Activated CD8-positive, alpha-beta T cell treated with anti-CD3 and anti-CD28 coated beads, Interleukin-2, amount 10 ng/mL, durations not matched to agents 7 days and 5 days (primary cell): ENCODE results near the gene PLD4. TPM values are rescaled to one million over a fixed set of nuclear protein-coding genes. Genes with fewer than 3 reads are reported as not detected.

ENCODE experiments used
- ATAC-seq: fragments of 150-1000 bp; cut with Tn5 transposase; one replicate; pipeline ENCODE4 v1.10.0; 2021; ENCODE audit warnings: moderate library complexity
- CTCF ChIA-PET: fragments of 350-600 bp; sonication (Branson Sonifier 250); formaldehyde crosslinking; loops from one replicate; lab custom pipeline; 2021; ENCODE audit warnings: antibody characterized with exemption; lab: Charles Lee
- POLR2A ChIA-PET: fragments of 350-600 bp; sonication (Branson Sonifier 250); formaldehyde crosslinking; loops from one replicate; lab custom pipeline; 2021; ENCODE audit warnings: antibody characterized with exemption; lab: Charles Lee
- DNase-seq: peaks from one replicate; pipeline ENCODE4 v3.0.0-alpha.2; 2020
- H3K27ac Mint-ChIP-seq: one replicate; pipeline ENCODE4 v1.8.0; 2021; ENCODE audit warnings: mild to moderate bottlenecking, mixed read lengths
- H3K27me3 Mint-ChIP-seq: one replicate; pipeline ENCODE4 v1.8.0; 2021; ENCODE audit warnings: low read depth, mixed read lengths
- H3K36me3 Mint-ChIP-seq: one replicate; pipeline ENCODE4 v1.8.0; 2021; ENCODE audit warnings: low read depth, mixed read lengths
- H3K4me1 Mint-ChIP-seq: one replicate; pipeline ENCODE4 v1.8.0; 2021; ENCODE audit warnings: low read depth, mixed read lengths
- H3K4me3 Mint-ChIP-seq: one replicate; pipeline ENCODE4 v1.8.0; 2021; ENCODE audit warnings: mild to moderate bottlenecking, mixed read lengths
- H3K9me3 Mint-ChIP-seq: one replicate; pipeline ENCODE4 v1.8.0; 2022; ENCODE audit warnings: mixed read lengths; ENCODE audit not compliant: insufficient read depth
- total RNA-seq, 2 experiments: library from RNA; stranded (reverse); gene quantifications; one replicate each; pipeline ENCODE4 v1.2.3, GENCODE V29; 2021

Gene PLD4
- total RNA-seq, 2 experiments from 2014 or later = not detected

DNA sequence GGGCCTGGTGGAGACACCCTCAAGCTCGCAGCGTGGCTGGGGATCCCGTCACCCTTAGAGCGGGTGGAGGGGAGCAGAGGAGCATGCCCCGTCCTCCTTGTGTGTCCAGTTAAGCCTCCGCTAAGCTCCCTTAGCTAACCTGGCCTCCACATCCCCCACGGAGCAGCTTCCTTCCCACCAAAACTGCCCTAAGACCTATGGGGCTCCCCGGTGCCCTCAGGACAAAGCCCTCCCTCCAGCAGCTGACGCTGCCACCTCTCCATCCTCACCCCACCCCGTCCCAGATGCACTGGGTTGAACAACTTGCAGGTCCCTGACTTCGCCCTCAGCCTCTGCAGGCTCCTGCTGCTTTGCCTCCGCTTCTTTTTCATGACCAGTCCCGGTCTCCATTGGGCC, 49.5 kb downstream of the PLD4 start:
- ChIA-PET CTCF (interaction anchor here (1.5 to 6.1 kb wide), 2 partner anchors 10 to 70 kb away, joined by 8 to 63 read pairs; no protein-coding TSS in a partner anchor), POLR2A (interaction anchor here (0.6 kb wide), 1 partner anchor 108 kb away, joined by 3 read pairs; no protein-coding TSS in a partner anchor)
- peaks cover 21% of the 10 kb centered on the region for H3K27me3 Mint-ChIP-seq
- no peaks in the 10 kb centered on the region for H3K36me3 Mint-ChIP-seq
- ATAC-seq = no peak
- no peak overlapping the region for H3K27ac Mint-ChIP-seq
- H3K4me1 Mint-ChIP-seq = peaks cover 10% of the 10 kb centered on the region
- no peaks in the 10 kb centered on the region for H3K9me3 Mint-ChIP-seq
- no peak overlapping the region for H3K4me3 Mint-ChIP-seq
- no peak for DNase-seq

DNA sequence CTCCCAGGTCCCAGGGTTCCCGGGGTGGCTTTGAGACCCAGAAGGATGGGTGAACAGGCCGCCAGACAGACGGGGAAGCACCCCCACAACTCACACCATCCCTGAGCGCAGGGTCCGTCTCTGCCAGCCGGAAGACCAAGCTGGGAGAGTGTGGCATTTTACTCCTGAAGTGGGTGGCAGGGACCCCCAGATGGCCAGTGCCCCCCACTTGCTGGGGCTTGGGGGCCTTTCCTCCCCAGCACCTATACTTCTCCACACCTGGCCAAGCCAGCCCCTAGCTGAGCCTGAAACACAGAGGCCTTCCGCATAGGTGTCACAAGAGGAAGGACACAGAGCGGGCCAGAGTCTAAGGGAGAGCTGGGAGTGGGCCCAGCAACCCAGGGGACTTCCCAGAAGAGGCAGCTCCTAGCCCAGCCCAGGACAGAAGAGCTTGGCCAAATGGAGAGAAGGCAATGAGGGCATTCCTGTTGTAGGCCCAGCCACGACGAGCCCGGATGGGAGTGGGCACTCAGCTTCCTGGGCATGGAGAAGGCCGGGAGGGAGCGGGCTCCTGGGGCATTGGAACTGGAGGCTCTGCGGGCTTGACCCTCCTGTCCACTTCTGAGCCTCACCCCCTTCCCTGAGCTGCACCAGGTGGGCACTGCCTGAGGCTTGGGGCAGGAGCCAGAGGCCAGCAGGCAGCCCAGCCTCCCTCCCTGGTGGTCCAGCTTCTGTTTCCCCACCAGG, 50.1 kb downstream of the PLD4 start:
- Mint-ChIP-seq H3K4me1 (peaks cover 10% of the 10 kb centered on the region), H3K27ac (no peak overlapping the region), H3K36me3 (no peaks in the 10 kb centered on the region), H3K9me3 (no peaks in the 10 kb centered on the region), H3K27me3 (peaks cover 28% of the 10 kb centered on the region), H3K4me3 (no peak overlapping the region)
- CTCF ChIA-PET = interaction anchor here (0.8 to 6.1 kb wide), 11 partner anchors 10 to 113 kb away, joined by 3 to 63 read pairs (median 4); partner anchors contain the start of genes CLBA1 and GPR132
- POLR2A ChIA-PET = interaction anchor here (0.6 to 1.3 kb wide), 2 partner anchors 12 to 107 kb away, joined by 3 to 4 read pairs; no protein-coding TSS in a partner anchor
- DNase-seq (no peak), ATAC-seq (no peak)

DNA sequence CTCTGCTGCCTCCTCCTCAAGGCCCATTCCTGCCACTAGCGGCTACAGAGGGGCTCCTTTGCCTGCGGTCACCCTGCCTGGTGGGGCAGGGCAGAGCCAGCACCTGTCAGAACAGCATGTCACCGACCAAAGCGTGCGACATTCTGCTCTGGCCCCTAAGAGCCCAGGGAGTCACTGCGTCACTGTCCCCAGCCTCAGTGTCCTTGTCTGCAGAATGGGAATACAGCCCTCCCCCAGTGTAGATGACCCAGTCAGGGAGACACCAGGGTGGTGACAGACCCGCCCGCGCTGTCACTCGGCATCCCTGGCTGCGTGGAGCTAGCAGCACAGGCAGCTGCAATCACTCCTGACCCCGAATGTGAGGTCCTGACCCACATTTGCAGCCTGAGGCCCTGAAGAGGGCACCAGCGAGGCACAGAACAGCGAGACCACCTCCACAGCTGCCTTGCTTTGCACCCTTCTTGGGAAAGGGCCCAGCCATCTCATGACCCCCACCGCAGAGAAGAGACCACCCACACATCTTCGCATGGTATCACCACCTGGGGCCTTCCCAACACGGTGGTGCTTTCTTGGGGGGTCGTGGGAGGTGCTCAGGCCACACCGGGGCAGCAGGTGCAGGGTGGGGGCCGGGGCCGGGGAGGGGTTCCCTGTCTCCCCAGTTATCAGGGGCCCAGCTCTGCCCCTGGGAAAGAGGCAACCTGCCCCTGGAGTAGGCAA, 51.0 kb downstream of the PLD4 start:
- Mint-ChIP-seq H3K4me3 (no peak overlapping the region), H3K27me3 (peaks cover 30% of the 10 kb centered on the region), H3K4me1 (peaks cover 10% of the 10 kb centered on the region), H3K9me3 (no peaks in the 10 kb centered on the region), H3K36me3 (no peaks in the 10 kb centered on the region), H3K27ac (no peak overlapping the region)
- ChIA-PET POLR2A (interaction anchor here (1.3 kb wide), 1 partner anchor 11 kb away, joined by 4 read pairs; no protein-coding TSS in a partner anchor), CTCF (interaction anchor here (0.8 to 6.1 kb wide), 10 partner anchors 10 to 112 kb away, joined by 3 to 63 read pairs (median 4); partner anchors contain the start of genes CLBA1 and GPR132)
- ATAC-seq (peak; percentile 20), DNase-seq (no peak)

DNA sequence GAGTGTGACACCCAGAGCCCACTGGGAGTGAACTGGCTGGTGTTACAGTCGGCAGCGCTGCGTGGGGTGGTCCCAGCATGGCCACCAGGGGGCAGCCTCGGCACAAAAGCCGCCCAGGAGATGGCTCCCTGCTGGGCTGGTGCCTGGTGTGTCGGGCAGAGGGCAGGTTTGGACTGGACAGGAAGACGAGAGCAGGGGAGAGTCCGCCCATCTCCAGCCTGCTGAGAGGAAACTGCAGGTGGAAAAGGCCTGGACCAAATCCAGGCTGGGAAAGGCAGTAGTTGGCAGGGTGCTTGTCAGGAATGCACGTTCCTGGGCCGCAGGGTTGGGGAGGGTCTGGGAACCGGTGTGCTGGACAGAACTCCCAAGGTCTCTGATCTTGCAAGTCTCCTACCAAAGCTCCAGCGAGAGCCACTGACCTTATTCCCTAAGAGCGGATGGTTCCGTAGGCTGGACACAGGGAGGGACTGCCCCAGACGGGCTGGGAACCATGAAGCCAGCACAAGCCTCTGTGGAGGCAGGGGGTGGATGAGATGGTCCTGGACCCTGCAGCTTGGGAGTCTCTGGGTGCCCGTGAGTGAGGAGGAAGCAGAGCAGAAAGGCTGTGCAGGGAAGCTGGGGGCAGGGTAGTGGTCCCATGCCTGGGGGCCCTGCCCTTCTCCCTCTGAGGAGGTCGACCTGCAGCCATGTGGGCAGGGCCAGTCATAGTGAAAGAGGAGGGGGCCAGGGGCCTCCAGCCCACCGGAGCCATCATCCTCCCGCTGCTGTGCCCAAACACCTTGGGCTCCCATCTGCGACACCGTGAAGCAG, 51.7 kb downstream of the PLD4 start:
- Mint-ChIP-seq H3K27me3 (peaks cover 30% of the 10 kb centered on the region), H3K36me3 (no peaks in the 10 kb centered on the region), H3K4me3 (peak overlapping the region; percentile 19), H3K4me1 (peaks cover 10% of the 10 kb centered on the region), H3K27ac (no peak overlapping the region), H3K9me3 (no peaks in the 10 kb centered on the region)
- POLR2A ChIA-PET = interaction anchor here (1.3 kb wide), 1 partner anchor 11 kb away, joined by 4 read pairs; no protein-coding TSS in a partner anchor
- CTCF ChIA-PET = interaction anchor here (0.8 to 6.1 kb wide), 9 partner anchors 9 to 97 kb away, joined by 3 to 63 read pairs (median 4); partner anchors contain the start of genes CLBA1 and GPR132
- ATAC-seq (peak; percentile 86), DNase-seq (peak; percentile 88)

DNA sequence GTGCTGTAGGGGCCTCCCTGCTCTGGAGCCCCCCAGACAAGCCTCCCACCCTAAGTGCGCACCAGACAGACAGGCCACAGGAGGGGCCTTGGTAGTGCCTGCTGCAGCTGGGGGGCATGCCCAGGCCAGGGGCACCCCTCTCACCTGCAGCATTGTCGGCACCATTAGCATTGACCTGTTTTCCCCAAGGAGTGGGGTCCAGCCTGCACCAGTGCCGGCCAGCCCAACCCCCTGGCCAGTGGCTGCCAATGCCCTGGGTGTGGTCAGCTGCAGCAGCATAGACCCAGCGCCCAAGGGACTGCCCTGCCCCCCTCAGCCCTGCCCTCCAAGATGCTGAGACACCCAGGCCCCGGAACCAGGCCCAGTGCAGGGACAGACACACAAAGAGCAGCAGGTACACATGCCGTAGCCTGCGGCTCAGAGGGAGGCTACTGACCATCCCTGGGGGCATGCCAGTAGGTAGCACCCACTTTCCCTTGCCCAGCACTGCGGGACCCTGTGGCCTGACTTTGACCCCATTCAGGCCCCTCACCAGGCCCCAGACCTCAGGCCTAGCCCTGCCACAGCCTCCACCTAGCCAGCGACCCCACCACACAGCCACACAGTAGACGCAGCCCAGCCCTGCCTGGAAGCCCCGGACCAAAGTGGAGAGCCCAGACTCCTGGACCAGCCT, 52.5 kb downstream of the PLD4 start:
- peaks cover 10% of the 10 kb centered on the region for H3K4me1 Mint-ChIP-seq
- H3K36me3 Mint-ChIP-seq = no peaks in the 10 kb centered on the region
- peaks cover 30% of the 10 kb centered on the region for H3K27me3 Mint-ChIP-seq
- POLR2A ChIA-PET = no interaction called here
- DNase-seq (no peak), ATAC-seq (no peak)
- peak overlapping the region; percentile 61 for H3K4me3 Mint-ChIP-seq
- no peaks in the 10 kb centered on the region for H3K9me3 Mint-ChIP-seq
- H3K27ac Mint-ChIP-seq = no peak overlapping the region
- CTCF ChIA-PET = interaction anchor here (0.8 to 6.1 kb wide), 3 partner anchors 8 to 67 kb away, joined by 3 to 63 read pairs (median 4); partner anchors contain the start of gene CLBA1

DNA sequence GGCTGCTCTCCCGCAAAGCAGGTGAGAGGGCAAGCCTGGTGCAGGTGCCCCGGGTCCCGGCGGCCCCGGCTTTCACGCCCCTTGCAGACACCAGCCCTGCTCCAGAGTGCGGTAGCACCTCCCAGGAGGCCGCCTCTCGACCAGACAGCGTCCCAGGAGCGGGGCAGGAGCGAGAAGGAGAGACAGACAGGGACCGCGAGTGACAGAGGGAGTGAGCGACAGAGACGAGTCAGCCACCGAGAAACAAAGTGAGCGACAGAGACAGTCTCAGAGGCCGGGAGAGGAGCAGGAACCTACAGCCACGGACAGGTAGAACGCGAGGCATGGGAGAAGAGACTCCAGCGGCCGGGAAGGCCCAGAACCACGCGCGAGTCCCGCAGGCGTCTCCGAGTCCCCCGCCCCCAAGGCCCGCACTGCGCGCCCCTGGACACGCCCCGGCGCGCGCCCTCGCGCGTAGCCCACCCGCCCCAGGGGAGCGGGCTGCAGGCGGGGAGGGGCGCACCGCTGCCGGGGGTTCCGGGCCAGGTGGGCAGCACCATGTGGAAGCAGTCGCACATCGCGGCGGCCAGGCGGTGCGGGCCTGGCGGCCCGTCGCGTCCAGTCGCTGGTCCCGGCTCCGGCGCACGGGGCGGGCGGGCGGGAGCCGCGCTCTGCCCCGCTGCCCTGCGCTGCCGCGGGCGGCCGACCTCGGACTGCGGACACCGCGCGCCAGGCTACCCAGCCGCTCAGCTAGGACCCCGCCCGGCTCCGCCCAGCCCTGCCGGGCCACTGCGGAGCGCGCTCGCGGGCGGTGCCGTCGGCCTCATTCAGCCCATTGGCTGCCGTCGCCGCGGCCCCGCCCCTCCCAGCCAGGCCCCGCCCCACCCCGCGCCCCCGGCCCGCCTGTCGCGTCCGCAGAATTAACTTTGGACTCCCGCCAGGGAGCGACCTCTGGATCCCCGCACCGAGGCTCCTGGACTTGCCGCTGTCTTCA, 53.3 kb downstream of the PLD4 start, which contains the start of gene AHNAK2:
AHNAK2 (minus strand) TSS at position 694 of the 973 bp plus-strand sequence; CDS start at position 557, 137 bp downstream.
- no peaks in the 10 kb centered on the region for H3K36me3 Mint-ChIP-seq
- no peak within 1 kb of the TSS for H3K27ac Mint-ChIP-seq
- CTCF ChIA-PET = interaction anchor here (1.3 kb wide), 1 partner anchor 67 kb away, joined by 4 read pairs; no protein-coding TSS in a partner anchor
- H3K4me1 Mint-ChIP-seq = peaks cover 10% of the 10 kb centered on the region
- H3K4me3 Mint-ChIP-seq = peak within 1 kb of the TSS; percentile 61
- peaks cover 30% of the 10 kb centered on the region for H3K27me3 Mint-ChIP-seq
- peak; percentile 44 for DNase-seq
- H3K9me3 Mint-ChIP-seq = no peaks in the 10 kb centered on the region
- ATAC-seq = peak; percentile 77
- POLR2A ChIA-PET = no interaction called here

DNA sequence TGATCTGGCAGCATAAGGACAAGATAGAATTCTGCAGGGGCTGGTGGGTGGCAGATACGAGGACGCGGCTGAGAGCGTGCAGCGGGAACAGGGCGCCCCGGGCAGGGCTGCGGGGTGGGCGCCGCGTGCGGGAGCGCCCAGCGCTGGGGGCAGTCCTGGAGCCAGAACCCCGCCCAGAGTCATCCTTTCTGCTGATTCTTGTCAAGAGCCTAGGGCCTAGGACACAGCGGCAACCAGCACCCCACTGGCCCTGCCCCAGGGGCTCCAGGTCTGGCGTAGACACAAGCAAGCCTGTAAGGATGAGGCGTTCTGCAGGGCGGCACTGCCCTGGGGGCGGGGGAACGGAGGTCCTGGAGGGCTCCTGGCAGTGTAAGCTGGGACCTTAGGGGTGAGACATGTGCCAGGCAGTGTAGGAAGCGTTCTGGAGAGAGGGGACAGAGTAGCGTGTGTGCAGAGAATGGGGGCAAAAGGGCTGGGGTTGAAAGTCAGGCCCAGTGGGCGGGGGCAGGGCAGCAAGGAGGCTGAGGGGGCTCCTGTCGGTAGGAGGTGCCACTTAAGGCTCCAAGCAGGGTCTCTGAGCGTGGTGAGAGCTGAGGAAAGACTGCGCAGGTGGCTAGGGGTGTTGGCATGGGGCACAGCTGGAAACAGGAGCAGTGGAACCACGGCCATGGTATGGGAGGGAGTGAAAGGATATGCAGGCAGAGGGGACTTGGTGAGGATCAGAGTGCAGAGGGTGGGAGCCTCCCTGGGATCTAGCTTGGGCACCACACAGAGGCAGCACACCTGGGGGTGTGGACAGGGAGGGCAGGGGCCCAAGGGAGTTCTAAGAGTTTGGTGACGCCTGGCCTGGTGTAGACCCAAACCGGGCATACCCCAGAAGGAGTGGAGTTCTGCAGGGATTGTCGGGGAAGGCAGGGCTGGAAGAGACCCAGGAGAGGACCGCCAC, 54.3 kb downstream of the PLD4 start:
- DNase-seq = no peak
- no peak overlapping the region for H3K27ac Mint-ChIP-seq
- peak overlapping the region; percentile 5 for H3K4me3 Mint-ChIP-seq
- ATAC-seq = no peak
- H3K27me3 Mint-ChIP-seq = peaks cover 30% of the 10 kb centered on the region
- no peaks in the 10 kb centered on the region for H3K36me3 Mint-ChIP-seq
- ChIA-PET CTCF (interaction anchor here (1.3 kb wide), 1 partner anchor 66 kb away, joined by 4 read pairs; no protein-coding TSS in a partner anchor), POLR2A (no interaction called here)
- no peaks in the 10 kb centered on the region for H3K9me3 Mint-ChIP-seq
- H3K4me1 Mint-ChIP-seq = peaks cover 10% of the 10 kb centered on the region

DNA sequence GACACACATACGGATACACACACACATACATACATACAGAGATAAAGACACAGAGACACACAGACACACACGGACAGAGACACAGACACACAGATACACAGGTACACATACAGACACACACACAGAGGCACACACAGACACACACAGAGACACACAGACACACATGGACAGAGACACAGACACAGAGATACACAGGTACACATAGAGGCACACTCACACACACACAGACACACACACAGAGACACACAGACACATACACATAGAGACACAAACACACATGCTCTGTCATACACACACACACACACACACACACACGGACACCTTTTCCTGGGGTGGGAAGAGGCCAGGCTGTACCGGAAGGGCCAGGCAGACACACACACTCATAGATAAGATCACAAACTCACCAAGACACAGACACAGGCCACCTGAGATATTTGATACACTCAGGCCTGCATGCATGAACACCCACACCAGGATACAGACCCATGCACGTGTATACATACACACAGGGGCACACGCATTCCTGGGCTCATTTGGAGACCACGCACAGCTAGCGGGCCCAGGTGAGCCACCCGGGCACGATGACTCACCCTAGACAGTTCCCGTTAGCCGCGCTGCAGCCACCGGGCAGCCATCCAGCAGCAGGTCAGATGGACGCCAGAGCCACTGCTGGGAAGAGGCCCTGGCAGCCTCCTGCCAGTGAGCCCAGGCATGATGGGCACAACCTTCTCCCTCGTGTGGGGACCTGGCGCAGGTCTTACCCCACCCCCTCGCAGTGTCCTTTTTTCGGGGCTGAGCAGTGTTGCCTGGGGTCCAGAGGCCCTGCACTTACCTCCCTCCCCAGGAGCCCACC, 55.3 kb downstream of the PLD4 start:
- peaks cover 16% of the 10 kb centered on the region for H3K4me1 Mint-ChIP-seq
- no peak overlapping the region for H3K4me3 Mint-ChIP-seq
- CTCF ChIA-PET = no interaction called here

More for the DNA sequence above, 55.3 kb downstream of the PLD4 start:
- POLR2A ChIA-PET = no interaction called here
- peaks cover 30% of the 10 kb centered on the region for H3K27me3 Mint-ChIP-seq
- ATAC-seq (no peak), DNase-seq (no peak)
- no peak overlapping the region for H3K27ac Mint-ChIP-seq
- no peaks in the 10 kb centered on the region for H3K36me3 Mint-ChIP-seq
- no peaks in the 10 kb centered on the region for H3K9me3 Mint-ChIP-seq
